ENCODE results near the gene NEO1.

DNA sequence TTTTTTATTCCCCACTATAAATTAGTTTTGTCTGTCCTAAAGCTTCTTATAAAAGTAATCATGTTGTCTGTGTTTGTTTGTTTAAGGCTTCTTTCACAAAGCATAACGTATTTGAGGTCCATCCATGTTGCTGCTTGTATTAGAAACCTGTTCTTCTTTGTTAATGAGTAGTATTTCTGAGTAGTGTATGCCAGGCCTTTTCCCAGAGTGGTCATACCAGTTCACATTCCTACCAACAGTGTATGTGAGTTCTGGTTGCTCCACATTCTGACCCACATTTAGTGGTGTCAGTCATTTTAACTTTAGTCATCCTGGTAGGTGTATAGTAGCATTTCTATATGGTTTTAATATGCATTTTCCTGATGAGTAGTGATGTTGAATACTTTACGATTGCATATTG lies 98.6 kb downstream of the NEO1 start:
- TF ChIP-seq, protein P1, sequence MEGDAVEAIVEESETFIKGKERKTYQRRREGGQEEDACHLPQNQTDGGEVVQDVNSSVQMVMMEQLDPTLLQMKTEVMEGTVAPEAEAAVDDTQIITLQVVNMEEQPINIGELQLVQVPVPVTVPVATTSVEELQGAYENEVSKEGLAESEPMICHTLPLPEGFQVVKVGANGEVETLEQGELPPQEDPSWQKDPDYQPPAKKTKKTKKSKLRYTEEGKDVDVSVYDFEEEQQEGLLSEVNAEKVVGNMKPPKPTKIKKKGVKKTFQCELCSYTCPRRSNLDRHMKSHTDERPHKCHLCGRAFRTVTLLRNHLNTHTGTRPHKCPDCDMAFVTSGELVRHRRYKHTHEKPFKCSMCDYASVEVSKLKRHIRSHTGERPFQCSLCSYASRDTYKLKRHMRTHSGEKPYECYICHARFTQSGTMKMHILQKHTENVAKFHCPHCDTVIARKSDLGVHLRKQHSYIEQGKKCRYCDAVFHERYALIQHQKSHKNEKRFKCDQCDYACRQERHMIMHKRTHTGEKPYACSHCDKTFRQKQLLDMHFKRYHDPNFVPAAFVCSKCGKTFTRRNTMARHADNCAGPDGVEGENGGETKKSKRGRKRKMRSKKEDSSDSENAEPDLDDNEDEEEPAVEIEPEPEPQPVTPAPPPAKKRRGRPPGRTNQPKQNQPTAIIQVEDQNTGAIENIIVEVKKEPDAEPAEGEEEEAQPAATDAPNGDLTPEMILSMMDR (IDR thresholded peaks at IDR 0.05; ENCODE audit: poor library complexity, severe bottlenecking): no peak
- TF ChIP-seq TAF1 (IDR thresholded peaks at IDR 0.05; ENCODE audit: low read depth): no peak
- no peak for TF ChIP-seq EP300 (conservative IDR thresholded peaks at IDR 0.05; ENCODE audit: poor library complexity, severe bottlenecking)
- TF ChIP-seq EZH2 (IDR thresholded peaks at IDR 0.05; ENCODE audit: borderline replicate concordance, insufficient read depth, low read length, poor library complexity, severe bottlenecking): no peak
- TF ChIP-seq POLR2AphosphoS5 (IDR thresholded peaks at IDR 0.05): no peak
- no peak for TF ChIP-seq RAD21 (conservative IDR thresholded peaks at IDR 0.05)
- TF ChIP-seq, protein P2, sequence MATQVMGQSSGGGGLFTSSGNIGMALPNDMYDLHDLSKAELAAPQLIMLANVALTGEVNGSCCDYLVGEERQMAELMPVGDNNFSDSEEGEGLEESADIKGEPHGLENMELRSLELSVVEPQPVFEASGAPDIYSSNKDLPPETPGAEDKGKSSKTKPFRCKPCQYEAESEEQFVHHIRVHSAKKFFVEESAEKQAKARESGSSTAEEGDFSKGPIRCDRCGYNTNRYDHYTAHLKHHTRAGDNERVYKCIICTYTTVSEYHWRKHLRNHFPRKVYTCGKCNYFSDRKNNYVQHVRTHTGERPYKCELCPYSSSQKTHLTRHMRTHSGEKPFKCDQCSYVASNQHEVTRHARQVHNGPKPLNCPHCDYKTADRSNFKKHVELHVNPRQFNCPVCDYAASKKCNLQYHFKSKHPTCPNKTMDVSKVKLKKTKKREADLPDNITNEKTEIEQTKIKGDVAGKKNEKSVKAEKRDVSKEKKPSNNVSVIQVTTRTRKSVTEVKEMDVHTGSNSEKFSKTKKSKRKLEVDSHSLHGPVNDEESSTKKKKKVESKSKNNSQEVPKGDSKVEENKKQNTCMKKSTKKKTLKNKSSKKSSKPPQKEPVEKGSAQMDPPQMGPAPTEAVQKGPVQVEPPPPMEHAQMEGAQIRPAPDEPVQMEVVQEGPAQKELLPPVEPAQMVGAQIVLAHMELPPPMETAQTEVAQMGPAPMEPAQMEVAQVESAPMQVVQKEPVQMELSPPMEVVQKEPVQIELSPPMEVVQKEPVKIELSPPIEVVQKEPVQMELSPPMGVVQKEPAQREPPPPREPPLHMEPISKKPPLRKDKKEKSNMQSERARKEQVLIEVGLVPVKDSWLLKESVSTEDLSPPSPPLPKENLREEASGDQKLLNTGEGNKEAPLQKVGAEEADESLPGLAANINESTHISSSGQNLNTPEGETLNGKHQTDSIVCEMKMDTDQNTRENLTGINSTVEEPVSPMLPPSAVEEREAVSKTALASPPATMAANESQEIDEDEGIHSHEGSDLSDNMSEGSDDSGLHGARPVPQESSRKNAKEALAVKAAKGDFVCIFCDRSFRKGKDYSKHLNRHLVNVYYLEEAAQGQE (IDR thresholded peaks at IDR 0.05; ENCODE audit: borderline replicate concordance): no peak

All from neural cell (in vitro differentiated cells).